HG02938 (cell line): ENCODE measurements around the gene TBRG4.

Experiments used
- ATAC-seq: cut with Tn5 transposase; IDR thresholded peaks from one replicate; pipeline ENCODE4 v1.9.1; 2021; ENCODE audit warnings: mild to moderate bottlenecking, moderate library complexity; ENCODE audit not compliant: unreplicated experiment

TBRG4 gene

GRCh38 chr7:45075871-45076796, 35.4 kb downstream of the TBRG4 start:
- ATAC-seq: no peak

- ATAC-seq: no peak
Observed at GRCh38 chr7:45075355-45075644, 36.2 kb downstream of the TBRG4 start.

- no peak for ATAC-seq
Observed at GRCh38 chr7:45074528-45075354, 36.8 kb downstream of the TBRG4 start.

- no peak for ATAC-seq
Observed at GRCh38 chr7:45073786-45074527, 37.5 kb downstream of the TBRG4 start.

- ATAC-seq: no peak
Observed at GRCh38 chr7:45073031-45073785, 38.3 kb downstream of the TBRG4 start.

- no peak for ATAC-seq
Observed at GRCh38 chr7:45072131-45073030, 39.1 kb downstream of the TBRG4 start.

- ATAC-seq: no peak
Observed at GRCh38 chr7:45071528-45071927, 40.0 kb downstream of the TBRG4 start.

- ATAC-seq: no peak
Observed at GRCh38 chr7:45070254-45070642, 41.2 kb downstream of the TBRG4 start.

- ATAC-seq: no peak
Observed at GRCh38 chr7:45069444-45070253, 41.8 kb downstream of the TBRG4 start.

- no peak for ATAC-seq
Observed at GRCh38 chr7:45068236-45069023, 43.1 kb downstream of the TBRG4 start.

GRCh38 chr7:45067582-45067981, 43.9 kb downstream of the TBRG4 start:
- ATAC-seq: no peak

GRCh38 chr7:45066409-45066808, 45.1 kb downstream of the TBRG4 start:
- ATAC-seq: no peak

GRCh38 chr7:45065031-45065995, 46.2 kb downstream of the TBRG4 start:
- ATAC-seq: no peak

GRCh38 chr7:45064047-45064725, 47.3 kb downstream of the TBRG4 start:
- no peak for ATAC-seq

GRCh38 chr7:45061806-45062425, 49.6 kb downstream of the TBRG4 start:
- ATAC-seq: no peak

- no peak for ATAC-seq
Observed at GRCh38 chr7:45061352-45061751, 50.1 kb downstream of the TBRG4 start.
